Measurements from ENCODE around the gene LRP1B.
A peak's percentile ranks its signal among the peaks of the same experiment; 100 is the strongest.

Gene LRP1B

GRCh38 chr2:142131010-142131669, at the start of gene LRP1B:
Gene LRP1B (minus strand): TSS chr2:142131016. CDS start chr2:142130729, 287 bp downstream.
- Mint-ChIP-seq H3K4me3 (peak within 1 kb of the TSS; percentile 51), H3K36me3 (ENCODE audit: low read depth) (no peaks in the 10 kb centered on the region), H3K9me3 (no peaks in the 10 kb centered on the region), H3K27me3 (peaks cover 49% of the 10 kb centered on the region), H3K4me1 (ENCODE audit: low read depth) (peaks cover 17% of the 10 kb centered on the region), H3K27ac (no peak within 1 kb of the TSS)
- intact Hi-C loops (cut with micrococcal nuclease): no loop called here

DNA sequence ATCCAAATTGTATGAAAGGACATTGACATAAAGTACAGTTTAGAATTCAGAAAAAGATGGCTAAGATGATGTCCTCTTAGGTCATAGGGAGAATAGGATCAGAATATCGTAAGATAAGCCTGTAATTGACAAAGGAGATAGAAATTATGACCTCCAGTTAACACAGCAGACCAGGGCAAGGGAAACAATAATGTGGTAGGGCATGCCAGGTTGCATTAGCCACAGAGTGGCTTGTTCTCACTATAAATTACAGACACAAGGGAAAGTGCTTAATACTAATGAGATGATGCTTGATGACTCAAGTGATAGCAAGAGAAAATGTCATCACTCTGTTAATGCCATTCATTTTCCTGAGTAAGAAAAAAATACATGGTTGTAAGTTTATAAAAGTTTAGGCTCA, 48.9 kb upstream of the LRP1B start:
- Mint-ChIP-seq H3K27me3 (no peaks in the 10 kb centered on the region), H3K27ac (no peak overlapping the region), H3K36me3 (ENCODE audit: low read depth) (no peaks in the 10 kb centered on the region), H3K9me3 (peaks cover 5% of the 10 kb centered on the region), H3K4me1 (ENCODE audit: low read depth) (no peaks in the 10 kb centered on the region), H3K4me3 (no peak overlapping the region)
- intact Hi-C loops (cut with micrococcal nuclease): no loop called here

GRCh38 chr2:142178604-142179003, 47.8 kb upstream of the LRP1B start:
- no peak overlapping the region for H3K4me3 Mint-ChIP-seq
- H3K36me3 Mint-ChIP-seq (ENCODE audit: low read depth): no peaks in the 10 kb centered on the region
- H3K9me3 Mint-ChIP-seq: peaks cover 5% of the 10 kb centered on the region
- no peaks in the 10 kb centered on the region for H3K4me1 Mint-ChIP-seq (ENCODE audit: low read depth)
- no peak overlapping the region for H3K27ac Mint-ChIP-seq
- H3K27me3 Mint-ChIP-seq: no peaks in the 10 kb centered on the region
- intact Hi-C loops (cut with micrococcal nuclease): no loop called here

- Mint-ChIP-seq H3K4me3 (no peak overlapping the region), H3K9me3 (no peaks in the 10 kb centered on the region), H3K27me3 (no peaks in the 10 kb centered on the region), H3K4me1 (ENCODE audit: low read depth) (no peaks in the 10 kb centered on the region), H3K36me3 (ENCODE audit: low read depth) (no peaks in the 10 kb centered on the region), H3K27ac (no peak overlapping the region)
- intact Hi-C loops (cut with micrococcal nuclease): no loop called here
Measured at GRCh38 chr2:142176941-142177340, 46.1 kb upstream of the LRP1B start.

DNA sequence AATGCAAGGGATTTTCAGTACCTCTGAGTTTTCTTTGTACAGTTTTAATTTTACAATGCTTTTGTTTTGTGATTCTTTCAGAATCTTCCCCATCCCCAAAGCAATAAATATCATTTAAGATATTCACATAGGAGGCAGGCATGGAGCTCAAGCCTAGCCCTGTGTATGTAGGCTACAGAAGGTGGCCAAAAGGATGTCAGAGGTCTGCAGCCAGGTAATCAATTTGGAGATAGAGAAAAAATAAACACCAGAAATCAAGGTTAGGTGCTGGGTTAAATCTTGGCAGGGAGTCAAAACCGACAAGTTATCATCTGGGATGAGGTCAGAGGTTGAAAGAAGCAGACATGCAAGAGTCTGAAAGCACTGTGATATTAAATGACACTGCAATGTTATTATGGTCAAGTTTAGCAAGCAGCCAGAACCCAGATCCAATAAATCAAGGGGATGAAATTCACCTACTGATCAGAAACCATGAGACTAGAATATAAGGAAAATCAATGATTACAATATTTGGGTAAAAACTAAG, 45.1 kb upstream of the LRP1B start:
- H3K4me3 Mint-ChIP-seq: no peak overlapping the region
- intact Hi-C loops (cut with micrococcal nuclease): no loop called here
- no peak overlapping the region for H3K27ac Mint-ChIP-seq
- no peaks in the 10 kb centered on the region for H3K9me3 Mint-ChIP-seq
- no peaks in the 10 kb centered on the region for H3K36me3 Mint-ChIP-seq (ENCODE audit: low read depth)
- no peaks in the 10 kb centered on the region for H3K4me1 Mint-ChIP-seq (ENCODE audit: low read depth)
- H3K27me3 Mint-ChIP-seq: no peaks in the 10 kb centered on the region

DNA sequence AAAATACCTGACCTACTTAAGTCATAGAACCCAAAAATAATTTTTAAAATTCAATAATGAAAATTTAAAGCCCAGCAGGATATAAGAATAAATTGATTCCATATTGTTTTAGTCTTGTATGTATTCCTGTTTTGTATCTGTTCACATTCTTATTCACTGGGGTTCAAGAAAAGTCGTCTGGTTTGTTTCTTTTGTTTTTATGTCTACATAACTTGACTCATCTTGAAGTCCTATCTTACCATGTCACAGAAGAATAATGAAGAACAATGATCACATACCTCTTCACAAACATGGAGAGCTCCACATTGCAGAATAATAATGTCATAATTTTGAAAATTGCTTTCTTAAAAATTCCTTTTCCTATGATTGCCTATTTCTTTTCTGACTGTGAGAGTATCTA, 43.4 kb upstream of the LRP1B start:
- H3K4me3 Mint-ChIP-seq: no peak overlapping the region
- intact Hi-C loops (cut with micrococcal nuclease): no loop called here
- no peaks in the 10 kb centered on the region for H3K27me3 Mint-ChIP-seq
- H3K9me3 Mint-ChIP-seq: no peaks in the 10 kb centered on the region
- H3K4me1 Mint-ChIP-seq (ENCODE audit: low read depth): no peaks in the 10 kb centered on the region
- H3K36me3 Mint-ChIP-seq (ENCODE audit: low read depth): no peaks in the 10 kb centered on the region
- no peak overlapping the region for H3K27ac Mint-ChIP-seq

GRCh38 chr2:142170847-142171246, 40.0 kb upstream of the LRP1B start:
- no peaks in the 10 kb centered on the region for H3K36me3 Mint-ChIP-seq (ENCODE audit: low read depth)
- intact Hi-C loops (cut with micrococcal nuclease): no loop called here
- H3K27ac Mint-ChIP-seq: no peak overlapping the region
- H3K4me3 Mint-ChIP-seq: no peak overlapping the region
- H3K27me3 Mint-ChIP-seq: no peaks in the 10 kb centered on the region
- no peaks in the 10 kb centered on the region for H3K4me1 Mint-ChIP-seq (ENCODE audit: low read depth)
- no peaks in the 10 kb centered on the region for H3K9me3 Mint-ChIP-seq

DNA sequence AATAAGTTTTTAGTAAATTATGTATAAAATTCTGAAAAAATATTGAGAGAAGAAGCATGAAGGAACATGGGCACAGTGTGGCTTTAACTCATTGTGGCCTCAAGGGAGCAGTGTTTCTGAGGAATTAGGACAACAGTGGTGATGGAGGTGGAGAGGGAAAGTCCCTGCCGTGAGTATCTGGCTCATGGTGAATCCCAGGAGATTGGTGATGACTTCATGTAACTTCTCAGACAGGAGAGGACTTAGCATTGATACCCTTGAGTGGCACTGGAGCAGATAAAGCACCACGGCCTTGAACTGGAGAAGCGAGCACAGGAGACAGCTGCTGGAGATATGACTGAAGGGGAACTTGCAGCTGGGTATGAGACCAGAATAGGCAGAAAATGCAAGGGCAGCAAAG, 35.0 kb upstream of the LRP1B start:
- Mint-ChIP-seq H3K27me3 (no peaks in the 10 kb centered on the region), H3K27ac (no peak overlapping the region), H3K36me3 (ENCODE audit: low read depth) (no peaks in the 10 kb centered on the region), H3K9me3 (no peaks in the 10 kb centered on the region), H3K4me1 (ENCODE audit: low read depth) (no peaks in the 10 kb centered on the region), H3K4me3 (no peak overlapping the region)
- intact Hi-C loops (cut with micrococcal nuclease): no loop called here

GRCh38 chr2:142153601-142154000, 22.8 kb upstream of the LRP1B start:
- H3K4me3 Mint-ChIP-seq: no peak overlapping the region
- H3K4me1 Mint-ChIP-seq (ENCODE audit: low read depth): no peaks in the 10 kb centered on the region
- no peak overlapping the region for H3K27ac Mint-ChIP-seq
- H3K27me3 Mint-ChIP-seq: no peaks in the 10 kb centered on the region
- intact Hi-C loops (cut with micrococcal nuclease): no loop called here
- H3K36me3 Mint-ChIP-seq (ENCODE audit: low read depth): no peaks in the 10 kb centered on the region
- H3K9me3 Mint-ChIP-seq: no peaks in the 10 kb centered on the region

GRCh38 chr2:142150453-142150852, 19.6 kb upstream of the LRP1B start:
- Mint-ChIP-seq H3K27ac (no peak overlapping the region), H3K27me3 (no peaks in the 10 kb centered on the region), H3K4me3 (no peak overlapping the region), H3K4me1 (ENCODE audit: low read depth) (no peaks in the 10 kb centered on the region), H3K9me3 (no peaks in the 10 kb centered on the region), H3K36me3 (ENCODE audit: low read depth) (no peaks in the 10 kb centered on the region)
- intact Hi-C loops (cut with micrococcal nuclease): no loop called here

DNA sequence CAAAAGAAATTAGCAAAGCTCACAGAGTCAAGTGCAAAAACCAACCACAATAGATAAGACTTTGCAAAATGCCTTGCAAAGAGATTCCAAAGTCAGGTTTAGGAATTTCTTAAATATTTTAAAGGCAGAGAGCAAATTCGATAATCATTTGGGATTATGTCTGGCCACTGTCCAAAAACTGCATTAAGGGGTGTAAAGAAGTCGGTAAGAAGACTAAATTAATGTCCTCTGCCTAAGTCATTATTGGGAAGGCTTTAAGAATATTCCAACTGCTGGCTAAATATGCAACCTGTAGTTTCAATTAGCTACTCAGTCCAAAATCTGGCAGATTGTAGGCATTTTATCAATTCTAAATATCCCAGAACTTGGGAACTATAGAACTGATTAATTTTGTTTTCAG, 13.7 kb upstream of the LRP1B start:
- no peaks in the 10 kb centered on the region for H3K4me1 Mint-ChIP-seq (ENCODE audit: low read depth)
- intact Hi-C loops (cut with micrococcal nuclease): no loop called here
- H3K4me3 Mint-ChIP-seq: no peak overlapping the region
- no peaks in the 10 kb centered on the region for H3K36me3 Mint-ChIP-seq (ENCODE audit: low read depth)
- no peak overlapping the region for H3K27ac Mint-ChIP-seq
- no peaks in the 10 kb centered on the region for H3K27me3 Mint-ChIP-seq
- no peaks in the 10 kb centered on the region for H3K9me3 Mint-ChIP-seq

- no peaks in the 10 kb centered on the region for H3K27me3 Mint-ChIP-seq
- no peak overlapping the region for H3K4me3 Mint-ChIP-seq
- intact Hi-C loops (cut with micrococcal nuclease): no loop called here
- H3K9me3 Mint-ChIP-seq: no peaks in the 10 kb centered on the region
- H3K27ac Mint-ChIP-seq: no peak overlapping the region
- H3K36me3 Mint-ChIP-seq (ENCODE audit: low read depth): no peaks in the 10 kb centered on the region
- H3K4me1 Mint-ChIP-seq (ENCODE audit: low read depth): no peaks in the 10 kb centered on the region
Measured at GRCh38 chr2:142142595-142142994, 11.8 kb upstream of the LRP1B start.

DNA sequence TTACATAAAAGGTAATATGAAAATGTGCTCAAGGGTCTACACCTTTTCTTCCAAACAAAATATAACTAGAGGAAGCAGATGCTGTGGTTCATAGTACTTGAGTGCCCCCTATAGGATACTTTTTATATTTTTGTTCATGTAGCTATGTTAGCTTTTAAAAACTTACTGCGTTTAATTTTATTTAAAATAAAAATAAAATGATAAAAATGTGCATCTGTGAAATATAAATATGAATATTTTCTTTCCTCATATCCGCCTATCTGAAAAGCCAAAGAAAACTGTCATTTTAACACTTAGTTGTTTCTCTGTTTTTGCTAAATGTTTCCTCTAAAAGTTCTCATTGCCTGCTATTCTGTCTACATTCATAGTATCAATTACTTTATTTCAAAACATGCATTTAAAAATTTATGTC, 9.6 kb upstream of the LRP1B start:
- intact Hi-C loops (cut with micrococcal nuclease): no loop called here
- no peaks in the 10 kb centered on the region for H3K4me1 Mint-ChIP-seq (ENCODE audit: low read depth)
- H3K4me3 Mint-ChIP-seq: no peak overlapping the region
- H3K36me3 Mint-ChIP-seq (ENCODE audit: low read depth): no peaks in the 10 kb centered on the region
- H3K9me3 Mint-ChIP-seq: no peaks in the 10 kb centered on the region
- peaks cover 1% of the 10 kb centered on the region for H3K27me3 Mint-ChIP-seq
- no peak overlapping the region for H3K27ac Mint-ChIP-seq

GRCh38 chr2:142139384-142139783, 8.6 kb upstream of the LRP1B start:
- Mint-ChIP-seq H3K4me3 (no peak overlapping the region), H3K27ac (no peak overlapping the region), H3K36me3 (ENCODE audit: low read depth) (no peaks in the 10 kb centered on the region), H3K27me3 (peaks cover 4% of the 10 kb centered on the region), H3K9me3 (no peaks in the 10 kb centered on the region), H3K4me1 (ENCODE audit: low read depth) (no peaks in the 10 kb centered on the region)
- intact Hi-C loops (cut with micrococcal nuclease): no loop called here

- Mint-ChIP-seq H3K27me3 (peaks cover 17% of the 10 kb centered on the region), H3K9me3 (no peaks in the 10 kb centered on the region), H3K36me3 (ENCODE audit: low read depth) (no peaks in the 10 kb centered on the region), H3K4me1 (ENCODE audit: low read depth) (peaks cover under 1% of the 10 kb centered on the region), H3K27ac (no peak overlapping the region), H3K4me3 (no peak overlapping the region)
- intact Hi-C loops (cut with micrococcal nuclease): no loop called here
Measured at GRCh38 chr2:142136571-142136970, 5.8 kb upstream of the LRP1B start.
